Activated naive CD8-positive, alpha-beta T cell treated with anti-CD3 and anti-CD28 coated beads, Interleukin-2, amount 50 U/mL, for 24 hours (primary cell): ENCODE data around the gene LETM1.
A peak's percentile ranks its signal among the peaks of the same experiment; 100 is the strongest.

Source experiments
- ATAC-seq: fragments of 150-1000 bp; cut with Tn5 transposase; one replicate; pipeline ENCODE4 v1.10.0; 2021
- DNase-seq: peaks from one replicate; pipeline ENCODE4 v3.0.0; 2021
- H3K27ac Mint-ChIP-seq: one replicate; pipeline ENCODE4 v1.8.0; 2021; ENCODE audit warnings: mild to moderate bottlenecking, mixed read lengths
- H3K27me3 Mint-ChIP-seq: one replicate; pipeline ENCODE4 v1.8.0; 2021; ENCODE audit warnings: mixed read lengths
- H3K36me3 Mint-ChIP-seq: one replicate; pipeline ENCODE4 v1.8.0; 2021; ENCODE audit warnings: low read depth, mixed read lengths
- H3K4me1 Mint-ChIP-seq: one replicate; pipeline ENCODE4 v1.8.0; 2021; ENCODE audit warnings: mixed read lengths
- H3K4me3 Mint-ChIP-seq: one replicate; pipeline ENCODE4 v1.8.0; 2021; ENCODE audit warnings: mild to moderate bottlenecking, moderate library complexity, mixed read lengths
- H3K9me3 Mint-ChIP-seq: one replicate; pipeline ENCODE4 v1.8.0; 2021; ENCODE audit warnings: mixed read lengths

The LETM1 gene

DNA sequence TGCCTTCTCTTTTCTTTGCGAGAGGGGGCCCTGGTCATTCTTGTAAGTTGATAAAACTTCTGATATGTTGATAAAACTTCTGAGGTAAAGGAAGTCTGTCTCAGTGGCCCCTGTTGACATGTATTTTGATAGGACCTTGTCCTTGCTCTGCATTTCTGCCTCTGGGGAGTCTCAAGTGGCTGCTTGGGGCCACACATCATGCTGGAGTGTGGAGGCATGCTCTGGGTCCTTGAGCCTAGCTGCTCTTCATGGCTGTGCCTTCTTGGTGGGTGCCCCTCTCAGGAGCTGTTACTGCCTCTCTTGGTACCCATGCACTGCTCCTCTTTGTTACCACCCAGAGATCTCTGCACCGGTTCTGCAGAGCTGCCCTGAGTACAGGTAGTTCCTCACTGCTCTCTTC is 29.5 kb upstream of the LETM1 start:
- Mint-ChIP-seq H3K36me3 (peaks cover 25% of the 10 kb centered on the region), H3K9me3 (no peaks in the 10 kb centered on the region), H3K4me1 (peaks cover 19% of the 10 kb centered on the region), H3K27ac (no peak overlapping the region), H3K27me3 (no peaks in the 10 kb centered on the region), H3K4me3 (no peak overlapping the region)
- ATAC-seq (no peak), DNase-seq (no peak)

DNA sequence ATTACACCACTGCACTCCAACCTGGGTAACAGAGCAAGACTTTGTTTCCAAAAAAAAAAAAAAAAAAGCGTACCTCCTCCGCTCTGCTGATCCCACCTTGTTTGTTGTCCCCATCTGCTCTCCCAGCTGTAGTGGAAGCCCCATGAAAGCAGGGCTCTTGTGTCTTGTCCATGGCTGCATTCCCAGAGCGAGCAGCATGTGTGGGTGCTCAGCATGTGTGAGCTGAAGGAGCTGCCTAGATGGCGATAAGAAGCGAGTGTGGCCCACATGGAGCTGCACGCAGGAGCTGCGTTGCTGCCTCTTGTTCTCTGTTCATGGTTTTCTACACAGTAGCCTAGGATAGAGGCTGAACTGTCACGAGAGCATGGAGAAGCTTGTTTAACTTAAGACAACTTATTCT is 27.6 kb upstream of the LETM1 start:
- H3K4me1 Mint-ChIP-seq = peaks cover 22% of the 10 kb centered on the region
- peaks cover 29% of the 10 kb centered on the region for H3K36me3 Mint-ChIP-seq
- H3K27ac Mint-ChIP-seq = no peak overlapping the region
- no peak overlapping the region for H3K4me3 Mint-ChIP-seq
- DNase-seq = no peak
- no peaks in the 10 kb centered on the region for H3K27me3 Mint-ChIP-seq
- no peaks in the 10 kb centered on the region for H3K9me3 Mint-ChIP-seq
- ATAC-seq = no peak

DNA sequence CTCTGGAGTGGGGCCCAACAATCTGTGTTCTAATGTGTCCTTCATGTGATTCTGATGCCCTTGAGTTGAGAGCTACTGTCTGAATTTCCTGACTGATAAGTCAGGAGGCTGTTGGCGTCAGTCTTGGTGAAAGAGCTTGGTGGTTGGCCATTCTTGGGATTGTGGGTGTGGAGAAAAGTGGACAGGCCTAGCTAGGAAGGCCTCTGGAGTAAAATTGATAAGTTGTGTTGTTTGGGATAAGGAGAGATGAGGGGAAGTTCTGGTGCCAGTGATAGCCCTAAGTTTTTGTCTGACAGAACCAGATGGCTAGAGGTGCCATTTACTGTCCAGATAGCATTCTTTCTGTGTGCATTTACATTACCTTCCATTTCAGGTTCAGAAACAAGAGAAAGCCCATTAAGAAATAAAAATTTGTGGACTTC is 26.9 kb upstream of the LETM1 start:
- peaks cover 33% of the 10 kb centered on the region for H3K36me3 Mint-ChIP-seq
- H3K27ac Mint-ChIP-seq = no peak overlapping the region
- H3K9me3 Mint-ChIP-seq = no peaks in the 10 kb centered on the region
- no peaks in the 10 kb centered on the region for H3K27me3 Mint-ChIP-seq
- DNase-seq (no peak), ATAC-seq (no peak)
- no peak overlapping the region for H3K4me3 Mint-ChIP-seq
- H3K4me1 Mint-ChIP-seq = peaks cover 24% of the 10 kb centered on the region

DNA sequence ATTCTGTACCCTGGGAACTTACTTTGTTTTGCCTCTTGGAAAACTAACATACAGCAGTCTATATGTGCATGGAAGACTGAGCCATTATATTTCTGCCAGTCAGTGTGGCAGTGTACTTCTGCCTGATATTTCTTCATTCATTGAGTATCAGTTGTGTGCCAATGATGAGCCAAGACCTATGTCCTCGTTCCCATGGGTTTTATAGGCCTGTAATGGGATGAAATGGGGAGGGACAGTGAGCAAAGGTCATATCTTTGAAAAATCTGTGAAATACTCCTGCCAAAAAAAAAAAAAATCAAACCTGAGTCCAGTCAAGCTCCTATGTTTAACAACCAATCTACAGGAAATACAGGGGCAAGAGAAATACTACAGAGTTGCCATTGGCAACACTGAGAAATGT is 24.4 kb upstream of the LETM1 start:
- no peak for ATAC-seq
- peaks cover 39% of the 10 kb centered on the region for H3K36me3 Mint-ChIP-seq
- no peaks in the 10 kb centered on the region for H3K27me3 Mint-ChIP-seq
- no peak overlapping the region for H3K27ac Mint-ChIP-seq
- peaks cover 28% of the 10 kb centered on the region for H3K4me1 Mint-ChIP-seq
- no peaks in the 10 kb centered on the region for H3K9me3 Mint-ChIP-seq
- no peak overlapping the region for H3K4me3 Mint-ChIP-seq
- DNase-seq = no peak

DNA sequence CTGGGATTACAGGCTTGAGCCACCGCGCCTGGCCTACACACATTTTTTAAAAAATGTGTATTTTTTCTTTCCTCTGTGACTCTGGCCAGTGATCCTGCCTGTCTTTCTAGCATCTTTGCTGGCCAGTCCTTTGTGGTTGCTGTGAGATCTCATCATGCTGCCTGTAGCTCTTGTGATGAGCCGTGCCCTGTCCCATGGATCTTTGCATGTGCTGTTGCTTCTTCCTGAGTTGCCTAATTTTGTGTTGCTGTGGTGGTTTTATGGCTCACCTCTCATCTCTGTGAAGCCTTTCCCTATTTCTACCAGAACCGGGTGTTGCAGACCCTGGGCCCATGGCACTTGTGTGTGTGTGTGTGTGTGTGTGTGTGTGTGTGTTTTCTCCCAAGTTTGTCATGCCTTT is 23.5 kb upstream of the LETM1 start:
- H3K27ac Mint-ChIP-seq = no peak overlapping the region
- peaks cover 39% of the 10 kb centered on the region for H3K36me3 Mint-ChIP-seq
- no peak overlapping the region for H3K4me3 Mint-ChIP-seq
- H3K4me1 Mint-ChIP-seq = peaks cover 31% of the 10 kb centered on the region
- DNase-seq (no peak), ATAC-seq (no peak)
- H3K27me3 Mint-ChIP-seq = no peaks in the 10 kb centered on the region
- no peaks in the 10 kb centered on the region for H3K9me3 Mint-ChIP-seq

DNA sequence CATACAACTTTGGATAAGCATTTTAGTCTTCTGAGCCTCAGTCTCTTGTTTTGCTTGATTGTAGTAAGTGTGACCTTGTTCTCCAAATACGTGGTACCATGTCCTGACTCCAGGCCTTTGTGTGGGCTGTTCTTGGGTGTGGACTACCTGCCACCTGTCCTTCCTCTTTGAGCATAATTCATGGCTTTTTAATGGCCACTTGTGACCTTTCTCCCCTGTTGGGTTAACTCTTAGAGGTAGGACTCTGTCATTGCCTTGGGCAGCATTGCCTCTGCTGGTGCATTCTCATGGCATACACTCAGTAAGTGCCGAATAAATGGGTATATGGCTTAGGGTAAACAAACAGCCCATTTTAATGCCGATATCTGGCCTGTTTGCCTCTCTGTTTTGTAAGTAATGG is 18.2 kb upstream of the LETM1 start:
- Mint-ChIP-seq H3K4me1 (peaks cover 47% of the 10 kb centered on the region), H3K27me3 (no peaks in the 10 kb centered on the region)
- ATAC-seq = no peak

DNA sequence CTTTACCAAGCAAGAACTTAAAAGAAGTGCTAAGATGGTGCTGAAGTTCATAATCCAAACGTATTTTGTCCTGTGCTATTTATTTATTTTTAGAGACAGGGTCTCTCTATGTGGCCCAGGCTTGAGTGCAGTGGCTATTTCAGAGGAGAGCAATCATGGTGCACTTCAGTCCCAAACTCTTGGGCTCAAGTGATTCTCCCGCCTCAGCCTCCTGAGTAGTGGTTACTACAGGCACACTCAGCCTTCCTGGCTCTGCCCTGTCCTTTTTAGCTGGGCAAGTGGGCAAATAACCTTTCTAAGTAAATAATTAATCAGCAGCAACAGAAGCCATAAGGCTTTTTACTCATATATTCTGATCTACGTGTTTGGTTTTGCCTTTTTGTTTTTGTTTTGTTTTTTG is 17.8 kb upstream of the LETM1 start:
- peaks cover 21% of the 10 kb centered on the region for H3K36me3 Mint-ChIP-seq
- H3K27ac Mint-ChIP-seq = no peak overlapping the region
- no peaks in the 10 kb centered on the region for H3K9me3 Mint-ChIP-seq
- H3K4me3 Mint-ChIP-seq = peak overlapping the region; percentile 97
- H3K27me3 Mint-ChIP-seq = no peaks in the 10 kb centered on the region
- no peak for ATAC-seq
- DNase-seq = no peak
- H3K4me1 Mint-ChIP-seq = peaks cover 47% of the 10 kb centered on the region

More for the DNA sequence above, 18.2 kb upstream of the LETM1 start:
- peak overlapping the region; percentile 97 for H3K4me3 Mint-ChIP-seq
- peaks cover 21% of the 10 kb centered on the region for H3K36me3 Mint-ChIP-seq
- H3K27ac Mint-ChIP-seq = no peak overlapping the region
- DNase-seq = no peak
- no peaks in the 10 kb centered on the region for H3K9me3 Mint-ChIP-seq

DNA sequence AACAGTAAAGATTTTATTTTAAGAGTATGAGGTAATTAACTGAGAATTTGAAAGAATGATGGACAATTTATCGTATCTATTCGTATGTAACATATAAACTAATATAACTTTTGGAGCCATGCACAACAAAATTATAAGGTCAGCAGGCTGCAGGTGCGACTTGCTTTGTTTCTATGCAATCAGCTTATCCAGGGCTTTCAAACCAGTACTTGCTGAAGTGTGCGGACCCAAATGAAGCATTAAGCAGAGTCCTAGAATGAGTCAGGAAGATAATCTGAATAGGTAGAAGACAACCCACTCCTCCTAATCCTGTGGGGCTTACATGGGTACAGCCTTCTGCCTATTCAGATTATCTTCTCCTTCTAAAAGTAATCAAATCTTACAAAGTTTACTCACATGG is 17.3 kb upstream of the LETM1 start:
- ATAC-seq (no peak), DNase-seq (no peak)
- Mint-ChIP-seq H3K4me3 (peak overlapping the region; percentile 97), H3K9me3 (no peaks in the 10 kb centered on the region), H3K27ac (peak overlapping the region; percentile 98), H3K4me1 (peaks cover 43% of the 10 kb centered on the region), H3K27me3 (no peaks in the 10 kb centered on the region), H3K36me3 (peaks cover 17% of the 10 kb centered on the region)

DNA sequence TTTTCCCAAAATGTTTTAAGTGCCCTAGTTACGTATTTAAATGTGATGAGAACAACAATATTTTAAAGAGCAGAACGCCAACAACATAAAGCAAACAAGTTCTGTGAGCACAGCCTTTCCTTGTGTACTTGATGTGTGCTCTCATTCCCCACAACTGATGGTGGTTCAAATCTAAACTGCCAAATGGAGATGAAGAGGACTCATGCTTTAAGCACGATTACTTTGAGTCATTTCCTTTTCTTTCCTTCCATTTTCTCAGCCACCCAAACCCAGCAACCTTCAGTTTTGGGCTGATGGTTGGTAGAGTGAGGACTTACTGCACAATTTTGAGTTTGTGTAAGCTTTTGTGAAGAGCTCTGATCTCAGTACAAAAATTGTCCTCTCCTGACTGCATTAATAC is 16.9 kb upstream of the LETM1 start:
- Mint-ChIP-seq H3K27ac (peak overlapping the region; percentile 98), H3K27me3 (no peaks in the 10 kb centered on the region), H3K4me3 (peak overlapping the region; percentile 97), H3K9me3 (no peaks in the 10 kb centered on the region), H3K4me1 (peaks cover 43% of the 10 kb centered on the region), H3K36me3 (peaks cover 17% of the 10 kb centered on the region)
- peak; percentile 47 for ATAC-seq
- peak; percentile 19 for DNase-seq

DNA sequence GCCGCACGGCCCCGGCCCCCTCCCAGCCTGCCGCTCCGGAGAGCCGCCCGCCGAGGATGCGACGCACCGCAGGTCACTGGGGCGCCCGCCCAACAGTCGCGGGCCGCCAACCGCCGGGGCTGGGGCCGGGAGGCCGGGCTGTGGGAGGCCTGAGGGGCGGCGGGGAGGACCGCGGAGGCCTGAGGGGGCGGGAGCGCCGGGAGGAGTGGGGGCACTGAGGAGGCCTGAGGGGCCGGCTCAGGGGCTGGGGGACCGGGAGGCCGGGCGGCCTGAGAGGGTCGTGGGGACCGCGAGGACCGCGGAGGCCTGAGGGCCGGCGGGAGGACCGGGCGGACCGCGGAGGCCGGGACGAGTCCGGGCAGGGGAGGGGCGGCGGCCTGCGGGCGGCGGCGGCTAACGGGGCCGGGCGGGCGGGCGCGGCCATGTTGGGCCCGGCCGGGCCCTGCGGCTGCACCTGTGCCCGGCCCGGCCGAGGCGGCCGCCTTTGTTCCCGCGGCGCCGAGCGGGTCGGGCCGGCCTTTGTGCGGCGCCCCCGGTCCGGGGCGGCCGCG is 15.6 kb upstream of the LETM1 start:
- no peak for ATAC-seq
- no peak for DNase-seq
- Mint-ChIP-seq H3K27me3 (no peaks in the 10 kb centered on the region), H3K4me1 (peaks cover 36% of the 10 kb centered on the region), H3K4me3 (no peak overlapping the region), H3K9me3 (no peaks in the 10 kb centered on the region), H3K27ac (no peak overlapping the region), H3K36me3 (peaks cover 10% of the 10 kb centered on the region)

DNA sequence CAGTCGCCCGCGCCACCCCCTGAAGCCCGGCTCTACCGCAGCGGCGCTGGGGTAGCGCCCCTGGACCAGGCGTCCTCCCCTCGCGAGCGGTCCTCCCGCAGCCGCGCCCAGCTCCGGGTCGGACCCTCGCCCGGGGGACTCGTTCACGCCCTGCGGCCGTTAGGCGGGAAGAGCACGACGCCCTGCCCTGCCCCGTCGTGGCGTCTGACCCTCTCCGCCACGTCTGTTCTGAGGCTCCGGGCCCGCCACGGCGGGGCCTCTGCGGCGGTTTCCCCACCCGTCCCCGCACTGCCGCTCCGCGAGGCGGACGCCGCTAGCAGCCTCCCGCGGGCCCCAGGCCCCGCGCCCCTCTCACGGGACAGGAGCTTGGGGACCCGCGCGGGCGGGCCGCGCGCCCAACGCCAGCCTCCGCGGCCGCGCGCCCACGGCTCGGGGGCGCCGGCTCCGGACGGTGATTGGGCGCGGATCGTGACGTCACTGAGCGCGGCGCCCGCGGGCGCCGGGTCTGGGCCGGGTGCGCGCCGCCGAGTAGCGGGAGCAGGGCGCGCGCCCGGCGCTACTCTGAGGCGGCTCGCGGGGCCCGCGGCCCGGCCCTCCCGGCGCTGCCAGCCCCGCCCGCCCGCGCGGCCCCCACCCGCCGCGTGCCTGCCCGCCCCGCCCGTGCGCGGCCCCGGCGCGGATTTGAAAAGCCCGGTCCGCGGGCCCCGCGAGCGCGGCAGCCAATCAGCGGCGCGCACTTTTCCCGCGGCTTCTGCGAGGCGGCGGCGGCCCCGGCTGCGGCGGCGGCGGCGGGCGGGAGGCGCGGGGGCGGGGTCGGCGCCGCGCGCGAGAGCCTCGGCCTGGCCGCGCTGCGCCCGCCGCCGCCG is 14.9 kb upstream of the LETM1 start, which contains the start of gene NSD2:
Gene NSD2, plus strand, starts transcription at position 816 of the 866 bp plus-strand sequence. CDS start 29,262 bp downstream, outside the sequence.
- peak; percentile 67 for ATAC-seq
- peak within 1 kb of the TSS; percentile 98 for H3K27ac Mint-ChIP-seq
- peak; percentile 94 for DNase-seq
- peaks cover 36% of the 10 kb centered on the region for H3K4me1 Mint-ChIP-seq
- peaks cover 10% of the 10 kb centered on the region for H3K36me3 Mint-ChIP-seq
- H3K27me3 Mint-ChIP-seq = no peaks in the 10 kb centered on the region
- no peaks in the 10 kb centered on the region for H3K9me3 Mint-ChIP-seq
- peak within 1 kb of the TSS; percentile 97 for H3K4me3 Mint-ChIP-seq

DNA sequence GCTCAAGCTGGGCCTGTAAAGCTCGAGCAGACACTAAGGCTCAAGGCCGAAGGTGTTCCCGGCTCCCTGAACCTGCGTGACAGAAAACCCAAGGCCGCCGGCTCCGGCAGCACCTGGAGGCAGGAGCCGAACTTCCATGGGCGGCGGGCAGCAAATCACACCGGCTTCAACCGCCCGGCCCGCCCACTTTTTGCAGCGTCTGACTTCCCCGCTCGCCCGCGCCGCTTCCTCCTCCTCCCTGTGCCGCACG is 14.3 kb upstream of the LETM1 start:
- DNase-seq (peak; percentile 88), ATAC-seq (peak; percentile 53)
- Mint-ChIP-seq H3K4me1 (peaks cover 36% of the 10 kb centered on the region), H3K36me3 (peaks cover 10% of the 10 kb centered on the region), H3K4me3 (peak overlapping the region; percentile 80), H3K27me3 (no peaks in the 10 kb centered on the region), H3K27ac (peak overlapping the region; percentile 82), H3K9me3 (no peaks in the 10 kb centered on the region)

DNA sequence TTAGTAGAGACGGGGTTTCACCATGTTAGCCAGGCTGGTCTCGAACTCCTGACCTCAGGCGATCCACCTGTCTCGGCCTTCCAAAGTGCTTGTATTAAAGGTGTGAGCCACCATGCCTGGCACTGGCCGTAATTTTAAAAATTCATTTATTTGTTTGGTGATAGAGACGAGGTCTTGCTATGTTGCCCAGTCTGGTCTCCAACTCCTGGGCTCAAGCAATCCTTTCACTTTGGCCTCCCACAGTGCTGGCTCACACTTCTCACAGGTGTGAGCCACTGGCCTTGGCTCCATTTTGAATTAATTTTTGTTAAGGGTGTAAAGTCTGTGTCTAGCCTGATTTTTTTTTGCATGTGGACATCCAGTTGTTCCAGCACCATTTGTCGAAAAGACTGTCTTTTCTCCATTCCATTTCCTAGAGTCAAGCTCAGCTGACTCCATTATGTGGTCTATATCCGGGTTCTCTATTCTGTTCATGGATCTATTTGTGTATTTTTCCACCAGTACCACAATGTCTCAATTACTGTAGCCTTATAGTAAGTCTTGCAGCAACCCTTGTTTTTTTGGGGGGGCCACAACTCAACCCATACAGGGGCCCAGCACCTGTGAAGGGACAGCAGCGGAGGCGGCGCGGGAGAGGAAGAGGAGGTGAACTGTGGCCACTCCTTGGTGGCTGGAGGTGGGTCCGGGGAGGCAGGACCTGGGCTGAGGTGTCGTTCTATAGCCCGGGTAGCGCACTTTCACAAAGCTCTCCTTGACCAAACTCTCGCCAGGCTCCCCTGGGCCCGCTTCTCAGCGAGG is 13.8 kb upstream of the LETM1 start:
- no peak for DNase-seq
- peak overlapping the region; percentile 82 for H3K27ac Mint-ChIP-seq
- H3K27me3 Mint-ChIP-seq = no peaks in the 10 kb centered on the region
- ATAC-seq = peak; percentile 2
- H3K36me3 Mint-ChIP-seq = peaks cover 10% of the 10 kb centered on the region
- H3K4me3 Mint-ChIP-seq = peak overlapping the region; percentile 80
- H3K9me3 Mint-ChIP-seq = no peaks in the 10 kb centered on the region
- peaks cover 34% of the 10 kb centered on the region for H3K4me1 Mint-ChIP-seq

DNA sequence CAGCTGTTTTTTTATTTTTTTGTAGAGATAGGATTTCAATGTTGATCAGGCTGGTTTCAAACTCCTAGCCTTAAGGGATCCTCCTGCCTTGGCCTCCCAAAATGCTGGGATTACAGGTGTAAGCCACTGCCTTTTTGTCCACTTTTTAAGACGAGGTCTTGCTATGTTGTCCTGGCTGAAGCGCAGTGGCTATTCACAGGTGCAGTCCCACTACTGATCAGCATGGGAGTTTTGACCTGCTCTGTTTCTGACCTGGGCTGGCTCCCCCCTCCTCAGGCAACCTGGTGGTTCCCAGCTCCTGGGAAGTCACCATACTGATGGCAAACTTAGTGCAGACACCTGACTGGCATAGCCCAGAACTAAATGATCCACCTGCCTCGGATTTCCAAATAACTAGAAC is 13.0 kb upstream of the LETM1 start:
- Mint-ChIP-seq H3K9me3 (no peaks in the 10 kb centered on the region), H3K4me3 (no peak overlapping the region), H3K36me3 (peaks cover 9% of the 10 kb centered on the region), H3K4me1 (peaks cover 26% of the 10 kb centered on the region), H3K27me3 (no peaks in the 10 kb centered on the region), H3K27ac (no peak overlapping the region)
- DNase-seq (no peak), ATAC-seq (no peak)

DNA sequence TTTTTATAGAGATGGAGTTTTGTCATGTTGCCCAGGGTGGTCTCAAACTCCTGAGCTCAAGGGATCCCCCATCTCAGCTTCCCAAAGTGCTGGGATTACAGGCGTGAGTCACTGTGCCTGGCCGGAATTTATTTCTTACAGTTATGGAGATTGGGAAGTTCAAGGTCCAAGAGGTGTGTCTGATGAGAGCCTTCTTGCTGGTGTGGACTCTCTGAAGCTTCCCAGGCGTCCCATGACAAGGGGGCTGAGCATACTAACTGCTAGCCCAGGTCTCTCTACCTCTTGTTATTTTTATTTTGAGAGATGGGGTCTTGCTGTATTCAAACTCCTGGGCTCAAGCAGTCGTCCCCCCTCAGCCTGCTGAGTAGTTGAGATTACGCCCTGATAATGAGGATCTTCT is 12.3 kb upstream of the LETM1 start:
- peaks cover 25% of the 10 kb centered on the region for H3K4me1 Mint-ChIP-seq
- DNase-seq = no peak
- no peak overlapping the region for H3K4me3 Mint-ChIP-seq
- no peaks in the 10 kb centered on the region for H3K9me3 Mint-ChIP-seq
- H3K27ac Mint-ChIP-seq = no peak overlapping the region
- no peak for ATAC-seq
- peaks cover 7% of the 10 kb centered on the region for H3K36me3 Mint-ChIP-seq
- no peaks in the 10 kb centered on the region for H3K27me3 Mint-ChIP-seq
